Measurements from ENCODE around the gene ELFN1. TPM values are rescaled to one million over a fixed set of nuclear protein-coding genes. Genes with fewer than 3 reads are reported as not detected.

The ELFN1 gene
- total RNA-seq, 1 donor from 2014 or later = 0.62 TPM

DNA sequence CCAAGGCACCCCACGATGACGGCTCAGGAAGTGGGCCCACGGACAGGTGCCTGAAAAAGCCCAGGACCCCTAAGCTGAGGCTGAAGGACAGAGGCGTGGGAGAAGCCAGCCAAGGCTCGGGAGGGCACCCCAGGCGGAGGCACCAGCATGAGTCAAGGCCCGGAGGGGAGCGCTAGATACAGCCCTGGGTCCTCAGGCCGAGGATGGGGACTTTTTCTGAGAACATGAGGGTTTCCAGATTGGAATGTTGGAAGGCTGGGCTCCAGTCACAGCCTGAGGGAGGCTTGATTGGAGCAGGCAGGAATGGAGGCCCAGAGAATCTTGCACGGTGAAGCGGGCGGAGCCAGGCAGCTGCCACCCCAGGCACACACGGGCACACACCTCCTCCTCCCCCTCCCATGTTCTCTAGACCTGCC is 19.0 kb upstream of the ELFN1 start:
- Mint-ChIP-seq H3K27me3 (ENCODE audit: unreplicated experiment) (peaks cover 18% of the 10 kb centered on the region), H3K36me3 (ENCODE audit: unreplicated experiment) (no peaks in the 10 kb centered on the region), H3K4me1 (ENCODE audit: unreplicated experiment) (peaks cover 4% of the 10 kb centered on the region), H3K9me3 (ENCODE audit: unreplicated experiment) (no peaks in the 10 kb centered on the region), H3K4me3 (ENCODE audit: unreplicated experiment) (no peak overlapping the region), H3K27ac (ENCODE audit: unreplicated experiment) (no peak overlapping the region)
- no peak for TF ChIP-seq CTCF (IDR thresholded peaks at IDR 0.05)
- DNase-seq (ENCODE audit: extremely low spot score, unreplicated experiment) = no peak

- no peak overlapping the region for H3K27ac Mint-ChIP-seq (ENCODE audit: unreplicated experiment)
- H3K9me3 Mint-ChIP-seq (ENCODE audit: unreplicated experiment) = no peaks in the 10 kb centered on the region
- peaks cover 4% of the 10 kb centered on the region for H3K4me1 Mint-ChIP-seq (ENCODE audit: unreplicated experiment)
- no peak for TF ChIP-seq CTCF (IDR thresholded peaks at IDR 0.05)
- no peak for DNase-seq (ENCODE audit: extremely low spot score, unreplicated experiment)
- H3K27me3 Mint-ChIP-seq (ENCODE audit: unreplicated experiment) = peaks cover 24% of the 10 kb centered on the region
- H3K36me3 Mint-ChIP-seq (ENCODE audit: unreplicated experiment) = no peaks in the 10 kb centered on the region
- H3K4me3 Mint-ChIP-seq (ENCODE audit: unreplicated experiment) = no peak overlapping the region
Observed at GRCh38 chr7:1651891-1652290, 18.2 kb upstream of the ELFN1 start.

GRCh38 chr7:1653500-1653899 is 16.6 kb upstream of the ELFN1 start:
- peaks cover 29% of the 10 kb centered on the region for H3K27me3 Mint-ChIP-seq (ENCODE audit: unreplicated experiment)
- H3K36me3 Mint-ChIP-seq (ENCODE audit: unreplicated experiment) = no peaks in the 10 kb centered on the region
- DNase-seq (ENCODE audit: extremely low spot score, unreplicated experiment) = no peak
- no peaks in the 10 kb centered on the region for H3K4me1 Mint-ChIP-seq (ENCODE audit: unreplicated experiment)
- no peak overlapping the region for H3K27ac Mint-ChIP-seq (ENCODE audit: unreplicated experiment)
- H3K4me3 Mint-ChIP-seq (ENCODE audit: unreplicated experiment) = no peak overlapping the region
- TF ChIP-seq CTCF (IDR thresholded peaks at IDR 0.05) = no peak
- no peaks in the 10 kb centered on the region for H3K9me3 Mint-ChIP-seq (ENCODE audit: unreplicated experiment)

- no peaks in the 10 kb centered on the region for H3K36me3 Mint-ChIP-seq (ENCODE audit: unreplicated experiment)
- peaks cover 28% of the 10 kb centered on the region for H3K27me3 Mint-ChIP-seq (ENCODE audit: unreplicated experiment)
- no peak overlapping the region for H3K4me3 Mint-ChIP-seq (ENCODE audit: unreplicated experiment)
- no peaks in the 10 kb centered on the region for H3K9me3 Mint-ChIP-seq (ENCODE audit: unreplicated experiment)
- H3K27ac Mint-ChIP-seq (ENCODE audit: unreplicated experiment) = no peak overlapping the region
- H3K4me1 Mint-ChIP-seq (ENCODE audit: unreplicated experiment) = no peaks in the 10 kb centered on the region
- no peak for TF ChIP-seq CTCF (IDR thresholded peaks at IDR 0.05)
- DNase-seq (ENCODE audit: extremely low spot score, unreplicated experiment) = no peak
Observed at GRCh38 chr7:1654111-1654510, 16.0 kb upstream of the ELFN1 start.

- H3K27me3 Mint-ChIP-seq (ENCODE audit: unreplicated experiment) = peaks cover 26% of the 10 kb centered on the region
- no peak overlapping the region for H3K4me3 Mint-ChIP-seq (ENCODE audit: unreplicated experiment)
- no peak overlapping the region for H3K27ac Mint-ChIP-seq (ENCODE audit: unreplicated experiment)
- no peaks in the 10 kb centered on the region for H3K36me3 Mint-ChIP-seq (ENCODE audit: unreplicated experiment)
- no peaks in the 10 kb centered on the region for H3K4me1 Mint-ChIP-seq (ENCODE audit: unreplicated experiment)
- no peak for TF ChIP-seq CTCF (IDR thresholded peaks at IDR 0.05)
- DNase-seq (ENCODE audit: extremely low spot score, unreplicated experiment) = no peak
- H3K9me3 Mint-ChIP-seq (ENCODE audit: unreplicated experiment) = no peaks in the 10 kb centered on the region
Observed at GRCh38 chr7:1654738-1655475, 15.2 kb upstream of the ELFN1 start.

All from osteocyte (in vitro differentiated cells).